Measurements from ENCODE around the gene OTOG. TPM values are rescaled to one million over a fixed set of nuclear protein-coding genes. Genes with fewer than 3 reads are reported as not detected.

OTOG gene
- total and polyA plus RNA-seq, 2 donors (not counting 3 experiments of a cell fraction or from before 2014, with no cell fraction given), result not detected

DNA sequence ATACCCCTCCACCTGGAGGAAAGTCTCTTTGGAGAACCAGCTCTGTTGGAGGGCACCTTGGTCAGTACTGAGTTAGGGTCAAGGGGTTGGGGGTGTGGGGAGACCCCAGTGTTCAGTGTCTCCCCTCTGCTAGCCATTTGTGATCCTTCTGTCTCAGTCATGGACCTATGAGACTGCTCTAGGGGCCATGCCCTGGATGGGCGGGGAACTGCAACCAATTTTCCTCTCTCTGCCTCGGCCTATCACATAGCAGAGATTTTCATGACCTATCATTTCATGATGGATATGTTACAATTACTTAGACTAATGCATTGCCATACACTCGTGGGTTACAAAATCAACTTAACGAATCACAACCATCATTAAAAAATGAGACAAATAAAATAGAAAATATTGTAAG, 7.4 kb downstream of the OTOG start:
- POLR2A ChIA-PET, result no interaction called here
- Histone ChIP-seq H2AFZ (ENCODE audit: low read depth, low read length) (no peak overlapping the region), H3K27me3 (ENCODE audit: control insufficient read depth in 2 of 2, insufficient read depth in 2 of 2, low read length in 2 of 2) (no peaks in the 10 kb centered on the region), H3K36me3 (ENCODE audit: control insufficient read depth in 2 of 2, extremely low read depth in 1 of 2, insufficient read depth in 2 of 2, low read length in 2 of 2) (no peaks in the 10 kb centered on the region), H3K9ac (replicated peaks; ENCODE audit: extremely low read depth, insufficient read depth, low read length) (no peak overlapping the region), H3K79me2 (ENCODE audit: control insufficient read depth, insufficient read depth, low read length) (no peaks in the 10 kb centered on the region), H3K4me1 (ENCODE audit: control insufficient read depth, extremely low read depth, insufficient read depth, low read length) (no peaks in the 10 kb centered on the region), H3K9me1 (replicated peaks; ENCODE audit: control insufficient read depth, extremely low read depth, insufficient read depth, low read length) (no peaks in the 10 kb centered on the region), H3K9me3 (replicated peaks; ENCODE audit: control insufficient read depth, insufficient read depth, low read length) (no peaks in the 10 kb centered on the region), H3K4me2 (ENCODE audit: insufficient read depth, low read length) (no peak overlapping the region), H3K4me3 (replicated peaks in 1 of 3; ENCODE audit: insufficient read depth in 1 of 3, low read depth in 1 of 3, low read length in 3 of 3) (no peak overlapping the region), H4K20me1 (replicated peaks; ENCODE audit: control insufficient read depth, extremely low read depth, insufficient read depth, low read length) (no peaks in the 10 kb centered on the region), H3K27ac (ENCODE audit: insufficient read depth, low read depth, low read length) (no peak overlapping the region)
- TF ChIP-seq GATA2 (IDR thresholded peaks at IDR 0.05; ENCODE audit: insufficient read depth, insufficient read length, low read depth, low read length) (no peak), POLR2AphosphoS5 (IDR thresholded peaks at IDR 0.05; ENCODE audit: insufficient read depth, low read depth, low read length) (no peak), FOS (IDR thresholded peaks at IDR 0.05; ENCODE audit: borderline replicate concordance, insufficient read depth, low read length) (no peak), POLR2A (IDR thresholded peaks at IDR 0.05; ENCODE audit: low read depth, low read length) (no peak), EZH2 (IDR thresholded peaks at IDR 0.05; ENCODE audit: borderline replicate concordance, low read depth, low read length, severe bottlenecking) (no peak), MYC (IDR thresholded peaks at IDR 0.05; ENCODE audit: low read depth, low read length) (no peak), JUN (IDR thresholded peaks at IDR 0.05; ENCODE audit: borderline replicate concordance, insufficient read depth, insufficient read length, low read depth) (no peak)
- TF ChIP-seq, protein P1, sequence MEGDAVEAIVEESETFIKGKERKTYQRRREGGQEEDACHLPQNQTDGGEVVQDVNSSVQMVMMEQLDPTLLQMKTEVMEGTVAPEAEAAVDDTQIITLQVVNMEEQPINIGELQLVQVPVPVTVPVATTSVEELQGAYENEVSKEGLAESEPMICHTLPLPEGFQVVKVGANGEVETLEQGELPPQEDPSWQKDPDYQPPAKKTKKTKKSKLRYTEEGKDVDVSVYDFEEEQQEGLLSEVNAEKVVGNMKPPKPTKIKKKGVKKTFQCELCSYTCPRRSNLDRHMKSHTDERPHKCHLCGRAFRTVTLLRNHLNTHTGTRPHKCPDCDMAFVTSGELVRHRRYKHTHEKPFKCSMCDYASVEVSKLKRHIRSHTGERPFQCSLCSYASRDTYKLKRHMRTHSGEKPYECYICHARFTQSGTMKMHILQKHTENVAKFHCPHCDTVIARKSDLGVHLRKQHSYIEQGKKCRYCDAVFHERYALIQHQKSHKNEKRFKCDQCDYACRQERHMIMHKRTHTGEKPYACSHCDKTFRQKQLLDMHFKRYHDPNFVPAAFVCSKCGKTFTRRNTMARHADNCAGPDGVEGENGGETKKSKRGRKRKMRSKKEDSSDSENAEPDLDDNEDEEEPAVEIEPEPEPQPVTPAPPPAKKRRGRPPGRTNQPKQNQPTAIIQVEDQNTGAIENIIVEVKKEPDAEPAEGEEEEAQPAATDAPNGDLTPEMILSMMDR (IDR thresholded peaks at IDR 0.05; ENCODE audit: extremely low read depth in 1 of 2, insufficient read depth in 1 of 2, low read depth in 1 of 2, low read length in 2 of 2), result no peak
- TF ChIP-seq, protein P2, sequence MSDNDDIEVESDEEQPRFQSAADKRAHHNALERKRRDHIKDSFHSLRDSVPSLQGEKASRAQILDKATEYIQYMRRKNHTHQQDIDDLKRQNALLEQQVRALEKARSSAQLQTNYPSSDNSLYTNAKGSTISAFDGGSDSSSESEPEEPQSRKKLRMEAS (IDR thresholded peaks at IDR 0.05; ENCODE audit: insufficient read depth, insufficient read length), result no peak
- DNase-seq (ENCODE audit: low read depth, low spot score) (no peak), FAIRE-seq (no peak)
- dilution Hi-C loops (cut with MboI; ENCODE audit: extremely low pct_ligation_motif_present, low sequenced_read_pairs), result no loop called here
- intact Hi-C loops (cut with micrococcal nuclease), result no loop called here
- CTCF ChIA-PET, result no interaction called here
- no TSS peak for BruUV-seq (replicated peaks)

Data from endothelial cell of umbilical vein (primary cell).